GM12878 (cell line): ENCODE results near the gene EIF3B. TPM values are rescaled to one million over a fixed set of nuclear protein-coding genes. Genes with fewer than 3 reads are reported as not detected.
A peak's percentile ranks its signal among the peaks of the same experiment; 100 is the strongest.

Source experiments
- ATF7 ChIP-seq: fragments of 450-650 bp; IDR thresholded peaks from 2 replicates; pipeline ENCODE4 v1.6.1; 2016; ENCODE audit warnings: low read depth, mild to moderate bottlenecking
- BACH1 ChIP-seq: fragments of 450-650 bp; IDR thresholded peaks from 2 replicates; pipeline ENCODE4 v1.6.1; 2017; ENCODE audit warnings: mild to moderate bottlenecking, borderline replicate concordance
- BCLAF1 ChIP-seq: fragments of 450-650 bp; IDR thresholded peaks from 2 replicates; pipeline ENCODE4 v1.6.1; 2017; ENCODE audit warnings: antibody characterized with exemption, mild to moderate bottlenecking, moderate library complexity
- EED ChIP-seq: sonication (generic); IDR thresholded peaks from 2 replicates; pipeline ENCODE4 v1.6.1; 2016; ENCODE audit warnings: antibody characterized with exemption, low read depth
- FOXK2 ChIP-seq: fragments of 450-650 bp; IDR thresholded peaks from 2 replicates; pipeline ENCODE4 v1.6.1; 2017; ENCODE audit warnings: mild to moderate bottlenecking, moderate library complexity
- GATAD2B ChIP-seq: fragments of 450-650 bp; conservative IDR thresholded peaks from 2 replicates; pipeline ENCODE4 v1.6.1; 2017; ENCODE audit warnings: low read depth, mild to moderate bottlenecking, moderate library complexity
- KAT2A ChIP-seq: conservative IDR thresholded peaks from 2 replicates; pipeline ENCODE4 v1.6.1; 2011; ENCODE audit warnings: low read depth, low read length; ENCODE audit not compliant: control insufficient read depth
- KDM1A ChIP-seq: fragments of 200-600 bp; sonication (generic); IDR thresholded peaks from 2 replicates; pipeline ENCODE4 v1.6.1; 2016; ENCODE audit warnings: borderline replicate concordance
- LARP7 ChIP-seq: fragments of 450-650 bp; IDR thresholded peaks from 2 replicates; pipeline ENCODE4 v1.6.1; 2017; ENCODE audit warnings: mild to moderate bottlenecking
- MTA3 ChIP-seq: IDR thresholded peaks from 2 replicates; pipeline ENCODE4 v1.6.1; 2012; ENCODE audit warnings: low read length, inconsistent platforms, borderline replicate concordance
- NFYA ChIP-seq: IDR thresholded peaks from 2 replicates; pipeline ENCODE4 v1.6.1; 2011; ENCODE audit warnings: low read depth, mild to moderate bottlenecking, low read length, improper control_type of control experiment, borderline replicate concordance
- RAD51 ChIP-seq: fragments of 450-650 bp; IDR thresholded peaks from 2 replicates; pipeline ENCODE4 v1.6.1; 2016; ENCODE audit warnings: moderate library complexity, mild to moderate bottlenecking, inconsistent platforms
- RB1 ChIP-seq: fragments of 450-650 bp; formaldehyde crosslinking; IDR thresholded peaks from 2 replicates; pipeline ENCODE4 v1.6.1; 2017; ENCODE audit warnings: mild to moderate bottlenecking, borderline replicate concordance
- RBBP5 ChIP-seq: fragments of 200-600 bp; sonication (generic); conservative IDR thresholded peaks from 2 replicates; pipeline ENCODE4 v1.6.1; 2016
- SP1 ChIP-seq: IDR thresholded peaks from one replicate; pipeline ENCODE4 v1.6.1; 2011; ENCODE audit warnings: low read depth, low read length
- USF1 ChIP-seq: IDR thresholded peaks from 2 replicates; pipeline ENCODE4 v1.6.1; 2011; ENCODE audit warnings: borderline replicate concordance, low read depth, mild to moderate bottlenecking, moderate library complexity, mixed read lengths, low read length; ENCODE audit not compliant: insufficient read depth; ENCODE audit errors: extremely low read length
- WRNIP1 ChIP-seq: IDR thresholded peaks from 2 replicates; pipeline ENCODE4 v1.6.1; 2011; ENCODE audit warnings: low read depth, low read length, improper control_type of control experiment, borderline replicate concordance
- ZNF24 ChIP-seq: fragments of 450-650 bp; IDR thresholded peaks from 2 replicates; pipeline ENCODE4 v1.6.1; 2017; ENCODE audit warnings: antibody characterized with exemption, mild to moderate bottlenecking
- polyA plus RNA-seq, 11 experiments: library from polyadenylated mRNA; depleted of rRNA in 4 of 11; unstranded in 6 of 11; stranded (reverse) in 5 of 11; fragments of >200 nt; fragmentation: Nextera tagmentation in 4 of 11; fragmentation: Illumina TruSeq in 1 of 11; extraction: Ambion mirVana in 4 of 11; extraction: Trizol in 1 of 11; gene quantifications; 1 replicate in 1 of 11; 2 replicates in 10 of 11; pipeline versions ENCODE4 v1.2.1 to v1.2.3, GENCODE V29; 2011 to 2016; ENCODE audit warnings: inconsistent platforms in 2 of 11, missing spikeins in 2 of 11, low read depth in 1 of 11
- total RNA-seq, 4 experiments: library from RNA; depleted of rRNA in 3 of 4; stranded (reverse); fragments of >200 nt in 3 of 4; fragmentation: Illumina TruSeq in 1 of 4; extraction: Trizol in 1 of 4; gene quantifications; 2 replicates each; pipeline versions ENCODE4 v1.2.1 to v1.2.3, GENCODE V29; 2013 to 2021
- TF ChIP-seq, protein P1 (sequence below): fragments of 450-650 bp; IDR thresholded peaks from 2 replicates; pipeline ENCODE4 v1.6.1; 2016; ENCODE audit warnings: mild to moderate bottlenecking
- TF ChIP-seq, protein P2 (sequence below), 3 experiments: IDR thresholded peaks in 2 of 3; conservative IDR thresholded peaks in 1 of 3; 2 replicates each; pipeline ENCODE4 v1.5.1; 2011; ENCODE audit warnings: low read depth in 3 of 3, low read length in 3 of 3, mild to moderate bottlenecking in 3 of 3, control low read depth in 2 of 3, moderate library complexity in 2 of 3, inconsistent platforms in 1 of 3, mixed read lengths in 1 of 3; ENCODE audit not compliant: control insufficient read depth in 2 of 3, insufficient read depth in 1 of 3; ENCODE audit errors: extremely low read depth in 1 of 3

EIF3B gene
- total and polyA plus RNA-seq, 10 of the 15 experiments (the other 5 are each of a cell fraction or from before 2014, with no cell fraction given), result 17.6 to 275 (median 153) TPM

- TF ChIP-seq BCLAF1, result peak; percentile 98
- TF ChIP-seq ZNF24, result no peak
- TF ChIP-seq, protein P1, sequence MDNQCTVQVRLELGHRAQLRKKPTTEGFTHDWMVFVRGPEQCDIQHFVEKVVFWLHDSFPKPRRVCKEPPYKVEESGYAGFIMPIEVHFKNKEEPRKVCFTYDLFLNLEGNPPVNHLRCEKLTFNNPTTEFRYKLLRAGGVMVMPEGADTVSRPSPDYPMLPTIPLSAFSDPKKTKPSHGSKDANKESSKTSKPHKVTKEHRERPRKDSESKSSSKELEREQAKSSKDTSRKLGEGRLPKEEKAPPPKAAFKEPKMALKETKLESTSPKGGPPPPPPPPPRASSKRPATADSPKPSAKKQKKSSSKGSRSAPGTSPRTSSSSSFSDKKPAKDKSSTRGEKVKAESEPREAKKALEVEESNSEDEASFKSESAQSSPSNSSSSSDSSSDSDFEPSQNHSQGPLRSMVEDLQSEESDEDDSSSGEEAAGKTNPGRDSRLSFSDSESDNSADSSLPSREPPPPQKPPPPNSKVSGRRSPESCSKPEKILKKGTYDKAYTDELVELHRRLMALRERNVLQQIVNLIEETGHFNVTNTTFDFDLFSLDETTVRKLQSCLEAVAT, result peak; percentile 83
- TF ChIP-seq RAD51, result no peak; the same call in 1 of the 2 replicates
- TF ChIP-seq GATAD2B, result 0 out of 2 replicates have a peak, but pooled peaks have one; percentile 48
- TF ChIP-seq EED, result no peak
- TF ChIP-seq, protein P2, sequence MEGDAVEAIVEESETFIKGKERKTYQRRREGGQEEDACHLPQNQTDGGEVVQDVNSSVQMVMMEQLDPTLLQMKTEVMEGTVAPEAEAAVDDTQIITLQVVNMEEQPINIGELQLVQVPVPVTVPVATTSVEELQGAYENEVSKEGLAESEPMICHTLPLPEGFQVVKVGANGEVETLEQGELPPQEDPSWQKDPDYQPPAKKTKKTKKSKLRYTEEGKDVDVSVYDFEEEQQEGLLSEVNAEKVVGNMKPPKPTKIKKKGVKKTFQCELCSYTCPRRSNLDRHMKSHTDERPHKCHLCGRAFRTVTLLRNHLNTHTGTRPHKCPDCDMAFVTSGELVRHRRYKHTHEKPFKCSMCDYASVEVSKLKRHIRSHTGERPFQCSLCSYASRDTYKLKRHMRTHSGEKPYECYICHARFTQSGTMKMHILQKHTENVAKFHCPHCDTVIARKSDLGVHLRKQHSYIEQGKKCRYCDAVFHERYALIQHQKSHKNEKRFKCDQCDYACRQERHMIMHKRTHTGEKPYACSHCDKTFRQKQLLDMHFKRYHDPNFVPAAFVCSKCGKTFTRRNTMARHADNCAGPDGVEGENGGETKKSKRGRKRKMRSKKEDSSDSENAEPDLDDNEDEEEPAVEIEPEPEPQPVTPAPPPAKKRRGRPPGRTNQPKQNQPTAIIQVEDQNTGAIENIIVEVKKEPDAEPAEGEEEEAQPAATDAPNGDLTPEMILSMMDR (IDR thresholded peaks at IDR 0.05 in 2 of 3, conservative IDR thresholded peaks at IDR 0.05 in 1 of 3; ENCODE audit: control insufficient read depth in 2 of 3, extremely low read depth in 1 of 3, insufficient read depth in 1 of 3, low read depth in 3 of 3, low read length in 3 of 3), result no peak
- peak; percentile 74 for TF ChIP-seq SP1
- TF ChIP-seq RBBP5, result no peak
- TF ChIP-seq ATF7, result peak; percentile 100
- TF ChIP-seq KDM1A, result no peak
- TF ChIP-seq RB1, result peak; percentile 84
- TF ChIP-seq WRNIP1, result peak; percentile 28; the same call in 1 of the 2 replicates
- no peak for TF ChIP-seq NFYA
- peak; percentile 99 for TF ChIP-seq FOXK2
- TF ChIP-seq KAT2A, result no peak
- TF ChIP-seq USF1, result peak; percentile 50
- TF ChIP-seq BACH1, result no peak; the same call in 1 of the 2 replicates
- TF ChIP-seq MTA3, result no peak
- no peak; the same call in 1 of the 2 replicates for TF ChIP-seq LARP7
Measured at GRCh38 chr7:2354186-2354938, at the start of gene EIF3B (continued).
